Ovary (tissue), 9 donors: ENCODE measurements around the gene STX8. TPM values are rescaled to one million over a fixed set of nuclear protein-coding genes. Genes with fewer than 3 reads are reported as not detected.

Experiments used
- DNase-seq, 5 donors: peaks; one replicate each; pipeline ENCODE4 v3.0.0-alpha.2; 2019 to 2020
- H3K27ac ChIP-seq, 2 donors: fragments of 200-600 bp; one replicate each; pipeline versions ENCODE4 v1.5.1 to v1.8.0; 2019 to 2022
- H3K27me3 ChIP-seq: fragments of 200-600 bp; one replicate; pipeline ENCODE4 v1.8.0; 2022
- H3K36me3 ChIP-seq: fragments of 200-600 bp; sonication (generic); one replicate; pipeline ENCODE4 v1.5.1; 2019
- H3K4me1 ChIP-seq: one replicate; pipeline ENCODE4 v1.8.1; 2013; ENCODE audit warnings: mild to moderate bottlenecking, moderate library complexity; ENCODE audit not compliant: insufficient read depth
- H3K4me3 ChIP-seq: fragments of 200-600 bp; sonication (generic); one replicate; pipeline ENCODE4 v1.5.1; 2017
- H3K9me3 ChIP-seq, 2 donors: fragments of 200-600 bp in 1 of 2; sonication (generic) in 1 of 2; one replicate each; pipeline versions ENCODE4 v1.5.1 to v1.8.1; 2013 to 2019; ENCODE audit warnings: mild to moderate bottlenecking in 1 of 2, moderate library complexity in 1 of 2
- EP300 ChIP-seq: sonication (generic); formaldehyde crosslinking; IDR thresholded peaks from one replicate; pipeline ENCODE4 v1.6.1; 2017; ENCODE audit warnings: antibody characterized with exemption
- POLR2A ChIP-seq: fragments of 450-650 bp; IDR thresholded peaks from one replicate; pipeline ENCODE4 v1.6.1; 2017; ENCODE audit warnings: antibody characterized with exemption, mild to moderate bottlenecking, moderate library complexity
- WGBS, 3 donors: extraction: QIAGEN DNeasy Blood & Tissue Kit in 1 of 3; methylation state at CpG; one replicate each; pipeline versions ENCODE4 v1.1.5 to v1.1.7; 2013 to 2017; 5-methylcytosine and 5-hydroxymethylcytosine counted together
- intact Hi-C, 4 donors: fragments of 100-400 bp; cut with DNase I; formaldehyde crosslinking; loops; one replicate each; pipeline versions ENCODE4 v1.11.0 to v1.15.1; 2022 to 2023
- polyA plus RNA-seq, 2 donors: library from polyadenylated mRNA; stranded (reverse); fragments of 200-250 nt in 1 of 2; fragments of 350-450 nt in 1 of 2; fragmentation: Illumina TruSeq in 1 of 2; extraction: RNeasy Lipid Tissue Mini Kit (QIAGEN cat#74804) in 1 of 2; gene quantifications; one replicate each; pipeline ENCODE4 v1.2.3, GENCODE V29; 2013 to 2014
- total RNA-seq, 7 donors: library from RNA; depleted of rRNA in 2 of 7; stranded (reverse); fragments of >200 nt in 2 of 7; fragmentation: NEBNext Ultra II Directional in 3 of 7; extraction: Animal tissue kit (Norgen Biotek cat#: 25700) in 3 of 7; gene quantifications; one replicate each; pipeline versions ENCODE4 v1.1.0 to v1.2.4, GENCODE V29; 2016 to 2023
- TF ChIP-seq, protein P1 (sequence below), 3 donors: fragments of 450-650 bp in 2 of 3; fragments of 200-600 bp in 1 of 3; IDR thresholded peaks; one replicate each; pipeline versions ENCODE4 v1.5.1 to v1.8.0; 2016 to 2022; ENCODE audit warnings: antibody characterized with exemption in 3 of 3, mild to moderate bottlenecking in 1 of 3
- donor health status: DM: no; HTN: no; CAD: no; lungs with moderate emphysema.
- donor health status: DM: no; HTN: no; CAD: no.
- donor health status: Bipolar disorder and iron deficiency.
- donor health status: DM: yes; HTN: yes; CAD: no.
- donor health status: DM: no; HTN: no; CAD: no.
- donor health status: DM: yes; HTN: yes; CAD: no.

Gene STX8
- total and polyA plus RNA-seq, 9 donors: 37.6 to 112 (median 53.8) TPM

- no peak overlapping the region for H3K4me3 ChIP-seq
- intact Hi-C loops: loop anchor here in 1 of 4 donors (10.0 kb wide), 1 partner anchor 59 kb away; no protein-coding TSS in a partner anchor
Measured at GRCh38 chr17:9205520-9206409, 369.9 kb downstream of the STX8 start.

GRCh38 chr17:9204637-9205329 is 370.8 kb downstream of the STX8 start:
- TF ChIP-seq EP300 (no peak), POLR2A (no peak)
- TF ChIP-seq, protein P1, sequence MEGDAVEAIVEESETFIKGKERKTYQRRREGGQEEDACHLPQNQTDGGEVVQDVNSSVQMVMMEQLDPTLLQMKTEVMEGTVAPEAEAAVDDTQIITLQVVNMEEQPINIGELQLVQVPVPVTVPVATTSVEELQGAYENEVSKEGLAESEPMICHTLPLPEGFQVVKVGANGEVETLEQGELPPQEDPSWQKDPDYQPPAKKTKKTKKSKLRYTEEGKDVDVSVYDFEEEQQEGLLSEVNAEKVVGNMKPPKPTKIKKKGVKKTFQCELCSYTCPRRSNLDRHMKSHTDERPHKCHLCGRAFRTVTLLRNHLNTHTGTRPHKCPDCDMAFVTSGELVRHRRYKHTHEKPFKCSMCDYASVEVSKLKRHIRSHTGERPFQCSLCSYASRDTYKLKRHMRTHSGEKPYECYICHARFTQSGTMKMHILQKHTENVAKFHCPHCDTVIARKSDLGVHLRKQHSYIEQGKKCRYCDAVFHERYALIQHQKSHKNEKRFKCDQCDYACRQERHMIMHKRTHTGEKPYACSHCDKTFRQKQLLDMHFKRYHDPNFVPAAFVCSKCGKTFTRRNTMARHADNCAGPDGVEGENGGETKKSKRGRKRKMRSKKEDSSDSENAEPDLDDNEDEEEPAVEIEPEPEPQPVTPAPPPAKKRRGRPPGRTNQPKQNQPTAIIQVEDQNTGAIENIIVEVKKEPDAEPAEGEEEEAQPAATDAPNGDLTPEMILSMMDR (IDR thresholded peaks at IDR 0.05): no peak
- no peak overlapping the region for H3K27ac ChIP-seq
- no peaks in the 10 kb centered on the region for H3K9me3 ChIP-seq
- peaks cover 3% of the 10 kb centered on the region for H3K4me1 ChIP-seq
- intact Hi-C loops: loop anchor here in 1 of 4 donors (10.0 kb wide), 1 partner anchor 60 kb away; no protein-coding TSS in a partner anchor
- WGBS, 3 donors: 92 to 95% (median 93%) methylated on average over 5 of the region's 5 CpGs
- no peaks in the 10 kb centered on the region for H3K27me3 ChIP-seq
- H3K36me3 ChIP-seq: no peaks in the 10 kb centered on the region
- H3K4me3 ChIP-seq: no peak overlapping the region
- DNase-seq: no peak

More at GRCh38 chr17:9205520-9206409, 369.9 kb downstream of the STX8 start:
- 78 to 82% (median 81%) methylated on average over 14 of the region's 14 CpGs for WGBS, 3 donors
- TF ChIP-seq POLR2A: no peak
- TF ChIP-seq EP300: no peak
- TF ChIP-seq, protein P1 (IDR thresholded peaks at IDR 0.05): no peak
- H3K27me3 ChIP-seq: no peaks in the 10 kb centered on the region
- DNase-seq: no peak
- no peak overlapping the region for H3K27ac ChIP-seq
- no peaks in the 10 kb centered on the region for H3K9me3 ChIP-seq
- no peaks in the 10 kb centered on the region for H3K36me3 ChIP-seq
- H3K4me1 ChIP-seq: peaks cover 3% of the 10 kb centered on the region

- H3K27me3 ChIP-seq: no peaks in the 10 kb centered on the region
- TF ChIP-seq, protein P1 (IDR thresholded peaks at IDR 0.05): no peak
- no peak for TF ChIP-seq POLR2A
- TF ChIP-seq EP300: no peak
- H3K4me1 ChIP-seq: peaks cover 3% of the 10 kb centered on the region
- no peak overlapping the region for H3K4me3 ChIP-seq
- no peak for DNase-seq
- H3K9me3 ChIP-seq: no peaks in the 10 kb centered on the region
- intact Hi-C loops: loop anchor here in 1 of 4 donors (10.0 kb wide), 1 partner anchor 61 kb away; no protein-coding TSS in a partner anchor
- H3K36me3 ChIP-seq: no peaks in the 10 kb centered on the region
- 68 to 76% (median 72%) methylated on average over 3 of the region's 3 CpGs for WGBS, 3 donors
- H3K27ac ChIP-seq: no peak overlapping the region
Measured at GRCh38 chr17:9203771-9204425, 371.7 kb downstream of the STX8 start.

- TF ChIP-seq, protein P1 (IDR thresholded peaks at IDR 0.05): no peak
- TF ChIP-seq EP300 (no peak), POLR2A (no peak)
- no peaks in the 10 kb centered on the region for H3K36me3 ChIP-seq
- intact Hi-C loops: loop anchor here in 1 of 4 donors (10.0 kb wide), 1 partner anchor 62 kb away; no protein-coding TSS in a partner anchor
- 82 to 92% (median 91%) methylated on average over 5 of the region's 5 CpGs for WGBS, 3 donors
- H3K27ac ChIP-seq: no peak overlapping the region
- no peaks in the 10 kb centered on the region for H3K27me3 ChIP-seq
- DNase-seq: no peak
- H3K4me3 ChIP-seq: no peak overlapping the region
- no peaks in the 10 kb centered on the region for H3K9me3 ChIP-seq
- peaks cover 3% of the 10 kb centered on the region for H3K4me1 ChIP-seq
Measured at GRCh38 chr17:9202532-9202931, 373.1 kb downstream of the STX8 start.
